ENCODE measurements around the gene TSPAN9. TPM values are rescaled to one million over a fixed set of nuclear protein-coding genes. Genes with fewer than 3 reads are reported as not detected.
A peak's percentile ranks its signal among the peaks of the same experiment; 100 is the strongest.

TSPAN9 gene
- total RNA-seq, 1 donor from 2014 or later, result 31.7 TPM

DNA sequence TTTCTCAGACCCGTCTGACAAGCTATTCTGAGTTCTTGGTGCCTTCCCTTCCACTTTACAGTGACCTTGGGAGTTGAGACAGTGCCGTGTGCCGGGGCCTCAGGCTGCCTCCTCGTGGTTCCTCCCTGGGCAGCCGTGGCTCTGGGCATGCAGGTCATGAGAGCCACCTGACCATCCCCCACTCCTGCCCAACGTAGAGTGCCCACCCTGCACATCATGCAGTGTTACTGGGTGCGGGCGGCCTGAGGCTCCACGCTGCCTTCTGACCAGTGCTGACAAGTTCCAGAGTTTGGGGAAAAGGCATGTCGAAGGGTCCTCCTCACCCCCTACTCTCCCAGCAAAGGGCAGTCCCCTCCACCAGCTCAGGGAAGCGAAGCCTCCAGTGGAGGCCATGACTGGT is 190.5 kb downstream of the TSPAN9 start:
- peak overlapping the region; percentile 8 for H3K27ac Mint-ChIP-seq
- no peak for DNase-seq (ENCODE audit: extremely low spot score, unreplicated experiment)
- TF ChIP-seq, protein P1, sequence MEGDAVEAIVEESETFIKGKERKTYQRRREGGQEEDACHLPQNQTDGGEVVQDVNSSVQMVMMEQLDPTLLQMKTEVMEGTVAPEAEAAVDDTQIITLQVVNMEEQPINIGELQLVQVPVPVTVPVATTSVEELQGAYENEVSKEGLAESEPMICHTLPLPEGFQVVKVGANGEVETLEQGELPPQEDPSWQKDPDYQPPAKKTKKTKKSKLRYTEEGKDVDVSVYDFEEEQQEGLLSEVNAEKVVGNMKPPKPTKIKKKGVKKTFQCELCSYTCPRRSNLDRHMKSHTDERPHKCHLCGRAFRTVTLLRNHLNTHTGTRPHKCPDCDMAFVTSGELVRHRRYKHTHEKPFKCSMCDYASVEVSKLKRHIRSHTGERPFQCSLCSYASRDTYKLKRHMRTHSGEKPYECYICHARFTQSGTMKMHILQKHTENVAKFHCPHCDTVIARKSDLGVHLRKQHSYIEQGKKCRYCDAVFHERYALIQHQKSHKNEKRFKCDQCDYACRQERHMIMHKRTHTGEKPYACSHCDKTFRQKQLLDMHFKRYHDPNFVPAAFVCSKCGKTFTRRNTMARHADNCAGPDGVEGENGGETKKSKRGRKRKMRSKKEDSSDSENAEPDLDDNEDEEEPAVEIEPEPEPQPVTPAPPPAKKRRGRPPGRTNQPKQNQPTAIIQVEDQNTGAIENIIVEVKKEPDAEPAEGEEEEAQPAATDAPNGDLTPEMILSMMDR (conservative IDR thresholded peaks at IDR 0.05), result no peak
- no peaks in the 10 kb centered on the region for H3K9me3 Mint-ChIP-seq
- H3K4me1 Mint-ChIP-seq (ENCODE audit: unreplicated experiment), result peaks cover 16% of the 10 kb centered on the region
- H3K36me3 Mint-ChIP-seq, result no peaks in the 10 kb centered on the region
- peaks cover 12% of the 10 kb centered on the region for H3K27me3 Mint-ChIP-seq
- H3K4me3 Mint-ChIP-seq, result peak overlapping the region; percentile 12

DNA sequence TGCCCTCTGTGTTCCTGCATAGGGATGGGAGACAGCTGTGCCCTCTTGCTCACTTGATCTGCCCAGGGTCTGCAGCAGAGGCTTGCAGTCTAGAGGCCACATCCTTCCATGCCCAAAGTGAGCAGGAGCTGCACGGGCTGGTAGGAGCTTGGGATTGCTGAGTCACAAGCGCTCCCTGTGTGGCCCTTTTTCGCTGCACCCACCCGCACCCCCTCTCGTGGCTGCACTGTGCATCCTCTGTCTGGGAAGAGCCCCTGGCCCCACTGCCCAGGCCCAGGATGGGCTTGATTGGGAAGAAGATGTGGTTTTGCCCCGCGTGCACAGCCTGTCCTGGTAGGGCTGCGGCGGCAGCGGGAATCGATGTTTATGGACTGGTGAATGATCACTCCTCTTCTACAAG is 192.4 kb downstream of the TSPAN9 start:
- Mint-ChIP-seq H3K27ac (peak overlapping the region; percentile 41), H3K4me3 (no peak overlapping the region)

DNA sequence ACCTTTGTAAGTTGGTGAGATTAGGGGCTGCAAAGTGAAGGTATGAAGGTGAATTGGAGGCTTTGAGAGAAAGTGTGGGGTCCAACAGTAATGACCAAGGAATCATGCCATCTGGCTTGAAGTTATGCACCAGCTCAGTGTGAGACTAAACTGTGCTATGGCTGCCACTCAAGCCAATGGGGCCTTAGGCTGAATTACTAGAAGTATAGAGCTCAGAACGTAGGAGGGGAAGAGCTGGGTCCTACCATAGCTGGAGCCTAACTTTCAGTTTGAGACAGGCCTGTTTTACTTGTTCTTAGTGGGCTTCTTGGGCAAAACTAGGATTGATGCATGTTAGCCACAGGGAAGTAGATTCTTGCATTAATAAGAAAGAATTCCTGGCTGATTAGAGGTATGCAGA is 194.0 kb downstream of the TSPAN9 start:
- no peak overlapping the region for H3K27ac Mint-ChIP-seq
- H3K9me3 Mint-ChIP-seq, result no peaks in the 10 kb centered on the region
- DNase-seq (ENCODE audit: extremely low spot score, unreplicated experiment), result no peak
- H3K4me1 Mint-ChIP-seq (ENCODE audit: unreplicated experiment), result peaks cover 10% of the 10 kb centered on the region
- no peak overlapping the region for H3K4me3 Mint-ChIP-seq
- no peaks in the 10 kb centered on the region for H3K36me3 Mint-ChIP-seq
- H3K27me3 Mint-ChIP-seq, result peaks cover 14% of the 10 kb centered on the region
- TF ChIP-seq, protein P1 (conservative IDR thresholded peaks at IDR 0.05), result no peak

More for the DNA sequence above, 192.4 kb downstream of the TSPAN9 start:
- Mint-ChIP-seq H3K9me3 (no peaks in the 10 kb centered on the region), H3K27me3 (peaks cover 12% of the 10 kb centered on the region), H3K36me3 (no peaks in the 10 kb centered on the region), H3K4me1 (ENCODE audit: unreplicated experiment) (peaks cover 16% of the 10 kb centered on the region)
- TF ChIP-seq, protein P1 (conservative IDR thresholded peaks at IDR 0.05), result no peak
- no peak for DNase-seq (ENCODE audit: extremely low spot score, unreplicated experiment)

DNA sequence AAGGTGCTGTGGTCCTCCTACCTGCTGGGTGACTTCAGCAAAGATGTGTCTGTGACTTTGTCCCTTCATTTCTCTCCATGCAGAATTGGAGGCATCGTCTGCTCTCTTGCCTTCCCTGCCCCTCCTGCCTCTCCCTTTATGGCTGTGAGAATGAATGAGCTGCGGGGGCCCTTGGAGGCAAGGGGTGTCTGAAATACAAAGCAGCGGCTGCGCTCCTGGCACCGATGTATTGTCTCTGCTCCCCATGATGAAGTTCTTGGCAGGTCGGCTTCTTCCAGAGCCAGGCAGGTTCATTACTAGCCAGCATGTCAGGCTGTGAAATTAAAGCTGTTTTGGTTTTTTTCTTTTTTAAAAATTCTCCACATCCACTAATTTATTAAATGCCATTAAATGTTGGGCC is 194.5 kb downstream of the TSPAN9 start:
- no peak overlapping the region for H3K27ac Mint-ChIP-seq

DNA sequence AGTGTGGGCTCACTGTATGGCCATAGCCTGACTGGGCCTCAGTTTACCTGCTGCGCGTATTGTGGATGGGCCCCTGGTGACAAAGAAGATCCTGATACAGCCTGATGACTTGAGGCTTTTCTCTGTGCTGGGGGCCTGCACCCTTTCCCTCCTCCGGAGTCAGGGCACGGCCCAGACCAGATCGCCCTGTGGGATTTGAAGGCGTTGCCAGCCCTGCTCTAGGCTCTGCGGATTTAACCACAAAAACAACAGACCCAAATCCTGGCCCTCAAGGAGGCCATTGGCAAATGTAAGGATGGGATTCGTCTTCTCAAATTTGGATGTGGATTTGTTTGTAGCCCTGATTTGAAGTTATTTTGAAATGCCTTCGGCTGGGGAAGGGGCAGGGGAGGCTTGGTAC is 195.8 kb downstream of the TSPAN9 start:
- Mint-ChIP-seq H3K27ac (no peak overlapping the region), H3K36me3 (no peaks in the 10 kb centered on the region), H3K27me3 (peaks cover 22% of the 10 kb centered on the region), H3K4me3 (no peak overlapping the region), H3K4me1 (ENCODE audit: unreplicated experiment) (peaks cover 9% of the 10 kb centered on the region), H3K9me3 (no peaks in the 10 kb centered on the region)
- no peak for DNase-seq (ENCODE audit: extremely low spot score, unreplicated experiment)
- TF ChIP-seq, protein P1 (conservative IDR thresholded peaks at IDR 0.05), result no peak

More for the DNA sequence above, 194.5 kb downstream of the TSPAN9 start:
- peaks cover 17% of the 10 kb centered on the region for H3K27me3 Mint-ChIP-seq
- TF ChIP-seq, protein P1 (conservative IDR thresholded peaks at IDR 0.05), result no peak
- no peak for DNase-seq (ENCODE audit: extremely low spot score, unreplicated experiment)
- H3K4me1 Mint-ChIP-seq (ENCODE audit: unreplicated experiment), result peaks cover 8% of the 10 kb centered on the region
- no peaks in the 10 kb centered on the region for H3K9me3 Mint-ChIP-seq
- no peak overlapping the region for H3K4me3 Mint-ChIP-seq
- H3K36me3 Mint-ChIP-seq, result no peaks in the 10 kb centered on the region

DNA sequence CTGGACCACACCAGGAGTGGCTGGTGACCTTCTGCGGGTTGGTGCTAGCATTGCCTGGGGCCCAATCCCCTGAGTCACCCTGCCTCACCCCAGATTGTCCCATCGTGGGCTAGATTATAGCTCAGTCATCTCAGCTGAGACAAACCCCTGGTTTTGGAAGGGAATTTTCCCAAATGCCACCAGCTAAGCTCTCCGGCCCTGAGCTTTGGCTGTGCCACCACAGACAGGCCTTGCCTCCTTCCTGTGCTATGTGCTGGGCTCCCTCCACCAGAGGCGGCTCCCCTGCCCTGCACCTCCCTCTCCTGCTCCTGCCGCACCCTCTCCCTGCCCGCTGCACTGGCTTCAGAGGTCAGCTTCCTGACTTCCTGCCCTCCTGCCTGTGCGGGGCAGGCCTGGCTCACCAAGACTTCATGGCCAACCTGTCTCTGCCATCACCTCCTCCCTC is 196.3 kb downstream of the TSPAN9 start:
- TF ChIP-seq, protein P1 (conservative IDR thresholded peaks at IDR 0.05), result no peak
- no peak for DNase-seq (ENCODE audit: extremely low spot score, unreplicated experiment)
- no peak overlapping the region for H3K4me3 Mint-ChIP-seq
- H3K4me1 Mint-ChIP-seq (ENCODE audit: unreplicated experiment), result peaks cover 9% of the 10 kb centered on the region
- H3K9me3 Mint-ChIP-seq, result no peaks in the 10 kb centered on the region
- peaks cover 22% of the 10 kb centered on the region for H3K27me3 Mint-ChIP-seq
- no peaks in the 10 kb centered on the region for H3K36me3 Mint-ChIP-seq
- no peak overlapping the region for H3K27ac Mint-ChIP-seq

All from type B pancreatic cell (in vitro differentiated cells).